ENCODE data around the gene COX19. TPM values are rescaled to one million over a fixed set of nuclear protein-coding genes. Genes with fewer than 3 reads are reported as not detected.

The COX19 gene
- total RNA-seq, 1 experiment from 2014 or later, result 11.6 TPM

DNA sequence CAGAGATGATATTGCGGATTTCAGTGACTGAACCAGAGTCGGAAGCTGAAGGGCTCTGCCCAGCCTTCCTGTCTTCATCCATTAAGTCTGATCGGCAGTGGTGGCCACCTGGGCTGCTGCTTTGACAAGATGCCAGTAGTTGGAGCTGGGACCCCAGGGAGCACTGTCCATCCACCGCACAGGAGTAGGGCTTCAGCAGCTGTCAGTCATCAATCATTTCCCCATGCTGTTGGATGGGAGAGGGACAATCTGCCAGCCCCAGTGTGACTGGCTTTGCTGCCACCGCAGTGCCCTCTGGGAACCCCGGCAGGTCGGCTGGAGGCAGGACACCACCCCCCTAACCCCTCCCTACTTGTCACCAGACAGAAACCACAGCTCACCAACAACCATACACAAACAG, 46.0 kb upstream of the COX19 start:
- CTCF ChIA-PET, result no interaction called here
- POLR2A ChIA-PET (ENCODE audit: unreplicated experiment), result no interaction called here
- Histone ChIP-seq H3K4me1 (ENCODE audit: insufficient read depth, low read length) (no peaks in the 10 kb centered on the region), H3K4me2 (ENCODE audit: low read length) (no peak overlapping the region), H3K9ac (ENCODE audit: low read length) (no peak overlapping the region), H3K27me3 (ENCODE audit: low read length) (no peaks in the 10 kb centered on the region), H3K36me3 (ENCODE audit: low read depth, low read length) (peaks cover 2% of the 10 kb centered on the region; the same call in 1 of the 2 replicates), H4K20me1 (ENCODE audit: low read length) (peaks cover 7% of the 10 kb centered on the region; the same call in 1 of the 2 replicates), H3K9me2 (replicated peaks; ENCODE audit: low read length) (no peaks in the 10 kb centered on the region), H3K27ac (ENCODE audit: low read length) (no peak overlapping the region), H3K79me2 (ENCODE audit: low read length) (peaks cover 37% of the 10 kb centered on the region), H3K9me3 (ENCODE audit: low read length) (no peaks in the 10 kb centered on the region), H2AFZ (ENCODE audit: low read length) (no peak overlapping the region), H3K4me3 (ENCODE audit: low read length) (no peak overlapping the region), H3F3A (ENCODE audit: low read length, unreplicated experiment) (no peaks in the 10 kb centered on the region)
- TF ChIP-seq EZH2 (IDR thresholded peaks at IDR 0.05; ENCODE audit: low read length, unreplicated experiment) (no peak), EZH2phosphoT487 (IDR thresholded peaks at IDR 0.05; ENCODE audit: borderline replicate concordance, low read length) (no peak)
- TF ChIP-seq, protein P1, sequence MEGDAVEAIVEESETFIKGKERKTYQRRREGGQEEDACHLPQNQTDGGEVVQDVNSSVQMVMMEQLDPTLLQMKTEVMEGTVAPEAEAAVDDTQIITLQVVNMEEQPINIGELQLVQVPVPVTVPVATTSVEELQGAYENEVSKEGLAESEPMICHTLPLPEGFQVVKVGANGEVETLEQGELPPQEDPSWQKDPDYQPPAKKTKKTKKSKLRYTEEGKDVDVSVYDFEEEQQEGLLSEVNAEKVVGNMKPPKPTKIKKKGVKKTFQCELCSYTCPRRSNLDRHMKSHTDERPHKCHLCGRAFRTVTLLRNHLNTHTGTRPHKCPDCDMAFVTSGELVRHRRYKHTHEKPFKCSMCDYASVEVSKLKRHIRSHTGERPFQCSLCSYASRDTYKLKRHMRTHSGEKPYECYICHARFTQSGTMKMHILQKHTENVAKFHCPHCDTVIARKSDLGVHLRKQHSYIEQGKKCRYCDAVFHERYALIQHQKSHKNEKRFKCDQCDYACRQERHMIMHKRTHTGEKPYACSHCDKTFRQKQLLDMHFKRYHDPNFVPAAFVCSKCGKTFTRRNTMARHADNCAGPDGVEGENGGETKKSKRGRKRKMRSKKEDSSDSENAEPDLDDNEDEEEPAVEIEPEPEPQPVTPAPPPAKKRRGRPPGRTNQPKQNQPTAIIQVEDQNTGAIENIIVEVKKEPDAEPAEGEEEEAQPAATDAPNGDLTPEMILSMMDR (conservative IDR thresholded peaks at IDR 0.05; ENCODE audit: low read depth, low read length), result no peak
- intact Hi-C loops (cut with micrococcal nuclease), result no loop called here
- no peak for DNase-seq
- no TSS peak for BruUV-seq (replicated peaks)
- no peak for ATAC-seq

DNA sequence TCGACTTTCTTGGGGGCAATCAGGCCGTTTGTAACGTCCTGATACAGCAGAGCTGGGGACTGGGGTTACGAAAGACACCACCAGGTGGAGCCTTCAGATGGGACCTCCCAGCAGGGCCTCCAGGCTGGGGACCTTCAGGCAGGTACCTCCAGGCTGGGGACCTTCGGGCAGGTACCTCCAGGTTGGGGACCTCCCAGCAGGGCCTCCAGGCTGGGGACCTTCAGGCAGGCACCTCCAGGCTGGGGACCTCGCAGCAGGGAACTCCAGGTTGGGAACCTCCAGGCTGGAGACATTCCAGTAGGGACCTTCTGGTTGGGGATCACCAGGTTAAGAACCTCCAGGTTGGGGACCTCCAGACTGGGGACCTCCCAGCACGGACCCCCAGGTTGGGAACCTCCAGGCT, 45.5 kb upstream of the COX19 start:
- Histone ChIP-seq H3K9ac (ENCODE audit: low read length) (no peak overlapping the region), H3K27me3 (ENCODE audit: low read length) (no peaks in the 10 kb centered on the region), H3K9me2 (replicated peaks; ENCODE audit: low read length) (no peaks in the 10 kb centered on the region), H3K36me3 (ENCODE audit: low read depth, low read length) (peaks cover 2% of the 10 kb centered on the region; the same call in 1 of the 2 replicates), H3K79me2 (ENCODE audit: low read length) (peaks cover 31% of the 10 kb centered on the region), H3K4me1 (ENCODE audit: insufficient read depth, low read length) (no peaks in the 10 kb centered on the region), H3K4me2 (ENCODE audit: low read length) (no peak overlapping the region), H2AFZ (ENCODE audit: low read length) (no peak overlapping the region), H3K9me3 (ENCODE audit: low read length) (no peaks in the 10 kb centered on the region), H3K27ac (ENCODE audit: low read length) (no peak overlapping the region), H3K4me3 (ENCODE audit: low read length) (no peak overlapping the region), H3F3A (ENCODE audit: low read length, unreplicated experiment) (no peaks in the 10 kb centered on the region), H4K20me1 (ENCODE audit: low read length) (peaks cover 2% of the 10 kb centered on the region; the same call in 1 of the 2 replicates)
- CTCF ChIA-PET, result no interaction called here
- TF ChIP-seq, protein P1 (conservative IDR thresholded peaks at IDR 0.05; ENCODE audit: low read depth, low read length), result peak; percentile 49
- TF ChIP-seq EZH2phosphoT487 (IDR thresholded peaks at IDR 0.05; ENCODE audit: borderline replicate concordance, low read length) (no peak), EZH2 (IDR thresholded peaks at IDR 0.05; ENCODE audit: low read length, unreplicated experiment) (no peak)
- intact Hi-C loops (cut with micrococcal nuclease), result no loop called here
- DNase-seq, result peak; percentile 4
- ATAC-seq, result peak; percentile 36; the same call in 1 of the 2 replicates
- POLR2A ChIA-PET (ENCODE audit: unreplicated experiment), result no interaction called here
- BruUV-seq (replicated peaks), result no TSS peak

DNA sequence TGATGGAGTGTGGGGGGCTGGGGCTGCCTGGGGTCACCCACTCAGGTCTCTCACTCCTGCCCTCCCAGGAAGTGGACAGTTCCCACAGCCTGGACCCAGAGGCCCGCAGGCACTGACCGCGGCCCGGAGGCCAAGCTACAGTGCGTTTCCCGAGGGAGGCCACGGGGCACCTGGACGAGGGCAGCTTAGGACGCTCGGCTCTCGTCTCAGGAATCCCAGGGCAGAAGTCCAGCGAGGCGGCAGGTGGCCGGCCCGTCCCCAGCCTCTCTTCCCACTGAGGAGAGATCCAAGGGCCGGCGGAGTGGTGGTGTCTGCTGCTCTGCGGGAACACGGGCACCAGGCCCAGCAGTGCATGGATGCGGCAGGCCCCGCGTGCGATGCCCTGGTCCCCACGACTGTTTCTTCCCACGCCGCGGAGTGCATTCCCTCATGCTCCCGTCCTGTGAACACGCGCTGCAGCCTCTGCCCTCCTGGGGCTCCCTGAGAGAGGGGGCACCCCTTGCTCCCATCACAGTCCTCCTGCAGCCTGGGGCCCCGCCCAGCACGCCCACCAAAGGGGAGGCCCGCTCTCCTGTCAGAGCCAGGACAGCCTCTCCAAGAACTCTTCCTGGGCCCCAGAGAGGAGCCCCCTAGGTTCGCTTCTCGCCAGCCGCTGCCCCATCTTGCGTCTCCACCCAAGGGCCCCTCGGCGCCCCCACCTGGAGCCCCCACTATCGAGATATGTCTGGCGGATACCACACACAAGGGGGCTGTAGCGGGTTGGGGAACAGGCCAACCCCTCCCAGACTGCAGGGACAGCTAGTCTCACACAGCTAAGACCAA, 44.7 kb upstream of the COX19 start:
- ATAC-seq (no peak), DNase-seq (no peak)
- TF ChIP-seq, protein P1 (conservative IDR thresholded peaks at IDR 0.05; ENCODE audit: low read depth, low read length), result no peak
- TF ChIP-seq EZH2phosphoT487 (IDR thresholded peaks at IDR 0.05; ENCODE audit: borderline replicate concordance, low read length) (no peak), EZH2 (IDR thresholded peaks at IDR 0.05; ENCODE audit: low read length, unreplicated experiment) (no peak)
- no peak overlapping the region for H3K9ac ChIP-seq (ENCODE audit: low read length)
- BruUV-seq (replicated peaks), result no TSS peak
- intact Hi-C loops (cut with micrococcal nuclease), result no loop called here
- no peak overlapping the region for H3K4me3 ChIP-seq (ENCODE audit: low read length)
- H3K9me2 ChIP-seq (replicated peaks; ENCODE audit: low read length), result no peaks in the 10 kb centered on the region
- no peaks in the 10 kb centered on the region for H3K27me3 ChIP-seq (ENCODE audit: low read length)
- CTCF ChIA-PET, result no interaction called here
- no peaks in the 10 kb centered on the region for H3F3A ChIP-seq (ENCODE audit: low read length, unreplicated experiment)
- H3K4me1 ChIP-seq (ENCODE audit: insufficient read depth, low read length), result no peaks in the 10 kb centered on the region
- no peak overlapping the region for H3K4me2 ChIP-seq (ENCODE audit: low read length)
- no peak overlapping the region for H3K27ac ChIP-seq (ENCODE audit: low read length)
- H3K79me2 ChIP-seq (ENCODE audit: low read length), result peaks cover 23% of the 10 kb centered on the region
- POLR2A ChIA-PET (ENCODE audit: unreplicated experiment), result no interaction called here
- H3K36me3 ChIP-seq (ENCODE audit: low read depth, low read length), result peaks cover 2% of the 10 kb centered on the region; the same call in 1 of the 2 replicates
- no peaks in the 10 kb centered on the region for H4K20me1 ChIP-seq (ENCODE audit: low read length)
- H2AFZ ChIP-seq (ENCODE audit: low read length), result no peak overlapping the region
- H3K9me3 ChIP-seq (ENCODE audit: low read length), result no peaks in the 10 kb centered on the region

Measured in PC-3 (cell line).